HT1080 (cell line): ENCODE data around the gene HLA-DQB2. TPM values are rescaled to one million over a fixed set of nuclear protein-coding genes. Genes with fewer than 3 reads are reported as not detected.
"Not testable (repeated sequence)": the region's sequence is repeated elsewhere in the genome, so short reads cannot be mapped to it uniquely, and the experiment has no call there.

Experiments
- DNase-seq: peaks from one replicate; pipeline ENCODE4 v3.0.0-alpha.2; 2015; ENCODE audit warnings: low read depth
- polyA plus RNA-seq, 2 experiments: library from polyadenylated mRNA; depleted of rRNA; stranded (reverse); fragments of >200 nt; gene quantifications; 2 replicates each; pipeline ENCODE4 v1.2.3, GENCODE V29; 2015
- total RNA-seq: library from RNA; depleted of rRNA; stranded (reverse); fragments of >200 nt; shearing (Covaris generic); gene quantifications from 2 replicates; pipeline ENCODE4 v1.2.3, GENCODE V29; 2014; rRNA removed

The HLA-DQB2 gene
- total RNA-seq = not detected in 2 replicates
- polyA plus RNA-seq (2015; cell fraction: cytosol; rRNA removed) = not detected in 2 replicates
- polyA plus RNA-seq (2015; cell fraction: nucleus; rRNA removed) = not detected in 2 replicates

DNA sequence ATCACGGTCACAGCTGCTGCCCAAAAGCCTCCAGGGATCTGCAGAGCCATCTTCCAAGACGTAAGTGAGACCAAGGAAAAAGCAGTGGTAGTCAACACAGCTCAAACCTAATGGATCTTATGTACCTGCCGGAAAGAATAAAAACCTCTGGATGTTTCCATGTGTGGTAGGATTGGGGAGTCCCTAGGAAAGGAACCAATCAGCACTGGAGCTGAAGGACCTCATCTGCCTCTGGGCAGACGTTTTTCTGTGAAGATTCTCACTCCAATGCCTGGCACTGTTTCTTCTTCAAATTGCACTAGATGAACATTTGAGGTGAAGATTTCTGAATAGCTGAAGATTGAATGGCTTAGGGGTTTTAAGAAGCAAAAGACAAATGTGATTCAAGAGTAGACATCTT lies at the start of gene HLA-DQB2:
Gene HLA-DQB2, minus strand, starts transcription at position 112 of the 400 bp plus-strand sequence. Its CDS starts 62 bp downstream, at position 50.
- DNase-seq = no peak

DNA sequence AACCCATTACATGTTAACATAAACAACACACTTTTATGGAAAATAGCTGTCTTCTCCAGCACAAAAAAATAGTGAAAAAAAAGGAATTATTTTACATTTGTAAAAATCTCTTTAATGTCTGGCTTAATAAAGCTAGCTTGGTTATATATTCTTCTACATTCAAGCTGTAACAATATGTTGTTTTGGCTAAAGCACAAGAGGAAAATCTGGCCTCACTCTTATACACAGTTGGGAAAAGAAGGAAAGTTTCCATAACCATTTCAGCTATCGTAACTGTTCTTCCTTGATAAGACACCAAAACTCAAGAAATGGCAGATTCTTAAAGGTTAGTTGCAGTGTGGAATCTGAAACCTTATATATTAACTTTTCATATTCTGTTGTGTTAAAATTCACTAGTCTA lies 45.8 kb upstream of the HLA-DQB2 start:
- DNase-seq = no peak

DNA sequence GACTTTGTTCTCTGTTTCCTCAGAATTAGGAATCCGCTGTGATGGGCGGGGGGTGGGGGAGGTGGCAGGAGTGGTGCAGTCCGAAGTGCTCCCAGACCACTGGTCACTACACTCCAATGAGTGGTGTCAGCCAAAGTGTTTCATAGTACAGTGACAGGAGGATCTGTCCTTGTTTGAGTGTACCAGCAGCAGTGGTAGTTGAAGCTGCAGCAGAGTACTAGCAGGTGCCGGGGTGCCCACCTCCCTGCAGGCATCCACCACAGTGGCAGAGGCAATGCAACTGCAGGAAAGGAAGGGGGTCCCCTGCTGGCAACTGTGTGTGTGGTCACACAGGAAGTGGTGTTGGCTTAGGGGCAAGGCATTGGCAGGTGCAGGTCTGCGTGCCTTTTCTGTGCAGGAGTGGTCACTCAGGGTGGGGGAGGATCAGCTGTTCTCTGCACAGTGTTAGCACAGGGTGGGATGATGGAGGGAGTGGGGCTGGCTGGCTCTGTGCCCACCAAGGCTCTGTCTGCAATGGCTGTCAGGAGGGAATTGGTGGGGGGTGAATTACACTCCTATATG lies 43.8 kb upstream of the HLA-DQB2 start:
- no peak for DNase-seq

DNA sequence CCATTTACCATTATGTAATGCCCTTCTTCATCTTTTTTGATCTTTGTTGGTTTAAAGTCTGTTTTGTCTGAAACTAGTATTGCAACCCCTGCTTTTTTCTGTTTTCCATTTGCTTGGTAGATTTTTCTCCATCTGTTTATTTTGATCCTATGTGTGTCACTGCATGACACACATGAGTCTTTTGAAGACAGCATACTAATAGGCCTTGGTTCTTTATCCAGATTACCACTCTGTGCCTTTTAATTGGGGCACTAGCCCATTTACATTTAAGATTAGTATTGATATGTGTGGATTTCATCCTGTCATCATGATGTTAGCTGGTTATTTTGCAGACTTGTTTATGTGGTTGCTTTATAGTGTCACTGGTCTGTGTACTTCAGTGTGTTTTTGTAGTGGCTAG lies 42.1 kb upstream of the HLA-DQB2 start:
- DNase-seq = not testable (repeated sequence)

DNA sequence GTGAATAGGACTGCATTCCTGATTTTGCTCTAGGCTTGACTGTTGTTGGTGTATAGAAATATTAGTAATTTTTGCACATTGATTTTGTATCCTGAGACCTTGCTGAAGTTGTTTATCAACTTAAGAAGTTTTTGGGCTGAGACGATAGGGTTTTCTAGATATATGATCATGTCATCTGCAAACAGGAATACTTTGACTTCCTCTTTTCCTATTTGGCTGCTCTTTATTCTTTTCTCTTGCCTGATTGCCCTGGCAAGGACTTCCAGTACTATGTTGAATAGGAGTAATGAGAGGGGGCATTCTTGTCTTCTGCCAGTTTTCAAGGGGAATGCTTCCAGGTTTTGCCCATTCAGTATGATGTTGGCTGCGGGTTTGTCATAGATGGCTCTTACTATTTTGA lies 40.1 kb upstream of the HLA-DQB2 start:
- no peak for DNase-seq

DNA sequence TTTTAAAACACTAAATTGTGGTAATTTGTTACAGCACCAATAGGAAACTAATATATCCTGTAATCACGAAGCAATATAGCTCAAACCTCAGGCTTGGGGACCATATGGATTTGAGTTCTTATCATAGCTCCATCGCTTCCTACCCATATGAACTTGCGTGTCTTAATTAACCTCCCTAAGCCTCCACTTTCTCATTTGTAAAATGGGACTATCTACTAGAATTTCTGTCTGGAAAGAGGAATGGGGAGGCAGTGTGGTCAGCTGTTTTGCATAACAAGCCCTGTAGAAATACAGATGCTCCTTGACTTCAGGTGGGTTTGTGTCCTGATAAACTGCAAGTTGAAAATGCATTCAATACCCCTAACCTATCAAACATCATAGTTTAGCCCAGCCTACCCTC lies 36.4 kb upstream of the HLA-DQB2 start:
- no peak for DNase-seq

DNA sequence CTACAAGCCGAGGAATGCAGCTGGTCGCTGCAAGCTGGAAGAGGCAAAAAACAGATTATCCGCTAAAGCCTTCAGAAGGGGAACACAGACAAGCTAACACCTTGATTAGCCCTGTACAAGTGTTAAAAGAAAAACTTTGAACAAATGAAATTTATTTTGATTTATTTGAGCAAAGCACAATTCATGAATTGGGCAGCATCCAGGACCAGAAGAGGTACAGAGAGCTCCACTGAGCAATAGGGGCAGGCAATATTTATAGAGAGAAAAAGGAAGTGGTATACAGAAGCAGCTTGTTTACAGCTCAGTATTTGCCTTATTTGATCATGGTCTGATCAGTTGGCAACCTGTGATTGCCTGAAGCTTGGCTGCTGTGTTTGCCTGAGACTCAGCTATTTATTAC lies 35.8 kb upstream of the HLA-DQB2 start:
- DNase-seq = no peak

DNA sequence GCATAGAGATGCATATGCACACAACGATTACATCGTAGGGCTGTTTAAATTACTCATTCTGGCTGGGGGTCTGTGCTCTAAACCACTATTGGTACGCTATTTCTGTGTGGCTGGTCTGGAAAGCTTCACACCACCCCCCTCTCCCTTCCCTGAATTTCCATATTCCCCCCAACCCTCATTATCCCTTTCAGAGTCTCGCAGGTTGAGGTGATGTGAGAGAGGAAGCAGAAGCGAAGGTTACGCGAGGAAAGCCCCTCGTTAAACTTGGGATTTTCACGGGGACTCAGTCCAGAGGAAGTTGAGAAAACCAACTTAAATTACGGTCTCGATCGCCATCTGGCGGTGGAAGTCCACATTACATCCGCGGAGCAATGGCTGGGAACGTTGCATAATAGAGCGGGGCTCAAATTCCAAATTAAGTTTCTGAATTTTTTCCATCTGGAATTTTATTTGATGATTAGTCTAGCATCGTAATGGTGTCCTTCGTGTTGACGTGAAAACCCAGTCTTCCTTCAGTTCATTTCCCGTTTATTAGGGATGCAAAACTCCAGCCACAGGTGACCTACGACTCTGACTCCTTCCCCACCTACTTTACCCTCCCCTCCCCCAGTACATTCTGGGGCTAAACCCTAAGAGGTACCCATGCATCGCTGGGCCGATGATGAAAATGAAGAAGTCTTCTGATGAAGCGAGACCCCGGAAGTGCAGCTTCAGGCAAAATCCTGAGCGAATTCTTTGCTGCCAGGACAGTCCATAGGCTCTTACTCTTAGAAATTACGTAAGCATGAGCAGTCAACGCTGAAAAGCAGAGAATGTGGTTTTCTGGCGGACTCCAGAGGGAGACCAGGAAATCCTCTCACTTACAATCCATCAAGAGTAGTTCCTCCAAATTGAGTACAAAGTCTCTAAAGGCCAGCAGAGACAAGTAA lies 33.8 kb upstream of the HLA-DQB2 start:
- no peak for DNase-seq

DNA sequence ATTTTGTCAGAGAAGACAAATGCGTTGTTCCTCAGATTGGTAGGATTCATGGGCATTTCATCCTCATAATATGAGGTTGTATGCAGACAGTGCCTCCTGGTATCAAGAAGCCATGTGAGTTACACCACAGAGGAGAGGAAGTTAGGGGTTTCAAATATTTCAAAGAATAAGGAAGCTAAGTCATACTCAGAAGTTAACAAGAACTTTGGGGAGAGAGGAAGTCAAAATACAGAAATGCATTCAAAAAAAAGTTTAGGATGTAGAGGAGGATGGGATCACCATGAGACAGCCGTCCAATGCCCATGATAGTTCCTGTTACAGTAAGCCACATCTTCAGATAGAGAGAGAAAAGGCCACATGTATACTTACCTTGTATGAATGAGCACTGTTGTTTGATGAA lies 31.2 kb upstream of the HLA-DQB2 start:
- DNase-seq = no peak

DNA sequence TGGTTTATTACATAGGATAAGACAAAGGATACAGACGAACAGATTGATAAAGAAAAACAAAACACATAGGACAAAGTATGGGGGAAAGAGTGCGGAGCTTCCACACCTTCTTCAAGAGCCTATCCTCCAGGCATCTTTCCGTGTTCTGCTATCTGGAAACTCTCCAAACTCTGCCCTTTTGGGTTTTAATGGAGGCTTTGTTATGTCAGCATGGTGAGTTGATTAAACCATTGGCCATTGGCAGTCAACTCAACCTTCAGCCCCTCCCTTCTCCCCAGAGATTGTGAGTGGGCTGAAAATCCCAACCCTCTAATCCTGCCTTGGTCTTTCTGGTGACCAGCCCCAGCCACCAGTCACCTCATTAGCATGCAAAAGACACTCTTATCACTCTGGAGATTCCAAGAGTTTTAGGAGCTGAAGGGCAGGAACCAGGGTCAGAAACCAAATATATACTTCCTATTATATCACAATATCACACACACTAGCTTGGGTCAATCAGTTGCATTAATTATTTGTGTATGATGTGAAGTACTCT lies 29.6 kb upstream of the HLA-DQB2 start:
- no peak for DNase-seq

DNA sequence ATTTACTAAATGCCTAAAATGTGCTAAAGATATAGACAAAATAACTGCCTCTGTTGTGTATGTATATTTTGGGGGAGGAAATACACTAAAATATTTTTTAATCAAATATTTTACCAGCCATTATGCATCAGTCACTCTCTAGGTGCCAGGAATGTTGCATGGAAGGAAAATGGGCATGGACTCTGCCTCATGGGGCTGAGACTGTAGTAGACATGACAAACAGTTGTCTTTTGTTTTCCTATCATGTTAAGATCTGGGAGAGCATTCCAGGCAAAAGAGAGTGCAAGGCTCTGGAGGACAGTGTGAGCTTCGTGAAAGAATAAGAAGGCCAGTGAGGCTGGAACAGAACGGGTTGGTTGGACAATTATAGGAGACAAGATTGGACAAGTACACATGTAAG lies 27.0 kb upstream of the HLA-DQB2 start:
- peak; percentile 42 for DNase-seq

DNA sequence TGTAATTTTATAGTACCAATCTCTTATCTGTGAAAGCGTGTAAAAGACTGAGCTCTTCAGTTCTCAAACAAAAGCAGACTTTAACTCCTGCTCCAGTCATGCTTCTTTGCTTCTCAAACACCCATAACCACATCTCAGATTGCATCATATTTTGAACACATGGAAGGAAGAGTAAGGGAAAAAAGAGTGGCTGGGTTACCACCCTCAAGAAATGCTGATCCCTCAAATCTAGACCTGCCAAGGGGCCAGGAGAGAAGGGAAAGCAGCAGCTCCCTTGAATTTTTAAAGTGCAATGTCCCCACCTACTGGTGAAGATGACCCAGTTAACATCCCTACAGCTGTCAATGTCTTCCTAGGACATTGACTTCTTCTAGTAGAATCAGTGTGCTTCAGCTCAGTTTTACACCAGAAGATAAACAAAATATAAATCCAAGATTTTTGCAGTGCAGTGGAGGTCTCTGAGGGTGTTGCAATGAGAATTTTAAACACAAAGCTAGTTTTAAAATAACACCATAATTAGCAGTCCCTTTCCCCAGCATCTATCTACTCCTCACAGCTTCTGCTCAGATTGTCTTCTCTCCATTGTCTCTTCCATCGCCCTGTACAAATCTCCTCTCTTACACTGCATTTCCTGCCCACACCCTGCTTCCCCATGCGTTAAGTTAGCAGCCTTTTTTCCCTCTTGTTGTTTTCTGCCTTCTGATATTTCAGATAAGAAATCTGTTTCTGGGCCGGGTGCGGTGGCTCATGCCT lies 22.6 kb upstream of the HLA-DQB2 start:
- DNase-seq = peak; percentile 52

DNA sequence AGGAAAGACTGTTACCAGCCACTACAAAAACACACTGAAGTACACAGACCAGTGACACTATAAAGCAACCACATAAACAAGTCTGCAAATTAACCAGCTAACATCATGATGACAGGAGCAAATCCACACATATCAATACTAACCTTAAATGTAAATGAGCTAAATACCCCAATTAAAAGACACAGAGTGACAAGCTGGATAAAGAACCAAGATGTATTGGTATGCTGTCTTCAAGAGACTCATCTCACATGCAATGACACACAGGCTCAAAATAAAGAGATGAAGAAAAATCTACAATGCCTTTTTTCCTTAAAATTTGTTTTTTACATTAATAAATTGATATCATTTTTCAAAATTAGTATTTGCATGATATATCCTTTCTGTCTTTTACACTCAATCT lies 19.6 kb upstream of the HLA-DQB2 start:
- not testable (repeated sequence) for DNase-seq

DNA sequence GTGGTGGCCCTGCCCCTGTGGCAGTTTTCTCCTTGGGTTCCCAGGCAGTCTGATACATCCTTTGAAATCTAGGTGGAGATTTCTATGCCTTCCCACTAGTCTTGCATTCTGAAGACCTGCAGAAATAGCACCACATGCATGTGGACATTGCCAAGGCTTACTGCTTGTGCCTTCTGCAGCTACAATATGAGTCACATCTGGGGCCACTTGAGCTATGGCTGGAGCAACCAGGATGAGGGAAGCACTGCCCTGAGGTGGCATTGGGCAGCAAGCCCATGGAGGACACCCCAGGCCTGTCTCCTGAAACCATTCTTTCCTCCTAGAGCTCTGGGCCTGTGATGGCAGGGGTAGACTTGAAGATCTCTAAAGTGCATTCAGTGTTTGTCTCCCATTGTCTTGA lies 15.7 kb upstream of the HLA-DQB2 start:
- no peak for DNase-seq

DNA sequence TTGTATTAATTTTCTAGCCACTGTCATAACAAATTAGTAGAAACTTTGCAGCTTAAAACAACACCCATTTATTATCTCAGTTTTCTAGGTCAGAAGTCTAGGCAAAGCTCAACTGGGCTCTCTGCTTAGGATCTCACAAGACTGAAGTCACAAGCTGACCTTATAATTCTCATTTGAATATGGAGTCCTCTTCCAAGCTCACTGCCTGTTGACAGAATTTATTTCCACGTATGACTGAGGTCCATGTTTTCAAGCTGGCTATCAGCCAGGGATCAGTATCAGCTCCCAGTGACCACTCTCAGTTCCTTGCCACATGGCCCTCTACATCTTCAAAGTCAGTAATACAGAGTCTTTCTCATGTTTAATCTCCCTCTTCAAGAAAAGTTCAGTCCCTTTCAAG lies 11.7 kb upstream of the HLA-DQB2 start:
- DNase-seq = no peak

DNA sequence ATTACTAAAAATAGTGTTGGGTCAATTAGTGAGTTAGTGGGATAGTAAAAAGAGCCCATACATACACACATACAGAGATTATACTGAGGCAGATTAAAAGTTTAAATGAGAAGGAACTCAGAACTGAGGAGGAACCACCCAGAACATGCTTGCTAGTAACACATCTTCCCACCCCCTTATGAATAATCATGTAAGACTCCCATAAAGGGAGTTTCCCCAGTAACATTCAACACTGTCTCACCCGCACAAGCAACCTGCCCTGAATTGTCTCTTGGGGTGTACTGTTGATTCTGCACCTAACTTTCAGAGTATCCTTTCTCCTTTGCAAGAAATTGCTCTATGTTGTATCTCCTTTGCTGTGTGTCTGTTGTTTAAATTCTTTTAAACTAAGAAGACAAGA lies 11.1 kb upstream of the HLA-DQB2 start:
- DNase-seq = no peak

DNA sequence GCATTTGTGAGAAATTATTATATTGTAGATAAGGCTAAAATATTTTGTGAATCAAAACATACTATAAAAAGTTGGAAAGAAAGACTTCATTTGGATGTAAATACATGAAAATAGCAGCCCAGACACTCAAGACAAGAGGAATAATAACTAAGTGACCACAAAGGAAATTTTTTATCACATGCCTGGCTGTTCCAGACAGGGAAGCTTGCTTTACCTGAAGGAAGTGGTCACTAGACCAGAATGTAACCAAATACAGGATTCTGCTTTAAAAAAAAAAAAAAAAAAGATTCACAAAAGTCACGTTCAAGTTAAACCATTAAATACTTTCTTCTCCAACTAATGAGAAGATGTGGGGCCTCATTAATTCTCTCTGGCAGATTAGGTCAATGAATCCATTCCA lies 9.3 kb upstream of the HLA-DQB2 start:
- peak; percentile 24 for DNase-seq

DNA sequence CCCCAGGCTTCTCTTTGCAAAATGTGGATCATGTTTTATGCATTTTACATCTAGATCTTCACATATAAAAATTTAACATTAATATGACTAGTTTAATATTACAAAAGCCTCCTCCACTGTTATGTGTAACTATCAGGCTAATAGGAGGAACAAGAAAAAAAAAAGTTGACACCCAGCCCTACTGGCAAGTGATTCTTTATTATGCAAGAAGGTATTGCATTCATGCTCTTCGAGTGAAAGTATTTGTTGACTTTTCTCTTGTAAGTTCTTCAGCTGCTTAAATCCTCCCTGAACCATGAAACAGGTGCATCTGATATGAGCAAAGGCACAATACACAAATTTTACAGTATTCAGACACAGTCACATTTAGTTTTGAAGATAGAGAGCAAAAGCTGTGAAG lies 716 bp upstream of the HLA-DQB2 start:
- DNase-seq = no peak

DNA sequence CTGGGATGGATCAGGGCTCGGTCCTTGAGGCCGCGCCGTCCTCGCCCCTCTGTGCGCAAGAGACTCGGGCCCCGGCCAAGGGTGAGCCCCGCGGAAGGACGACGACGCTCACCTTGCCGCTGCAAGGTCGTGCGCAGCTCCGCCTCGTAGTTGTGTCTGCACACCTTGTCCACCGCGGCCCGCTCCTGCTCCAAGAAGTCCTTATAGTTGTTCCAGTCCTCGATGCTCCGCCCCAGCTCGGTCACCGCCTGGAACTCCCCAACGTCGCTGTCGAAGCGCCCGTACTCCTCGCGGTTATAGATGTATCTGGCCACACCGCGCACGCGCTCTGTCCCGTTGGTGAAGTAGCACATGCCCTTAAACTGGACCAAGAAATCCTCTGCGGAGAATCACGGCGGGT lies 1.8 kb downstream of the HLA-DQB2 start:
- DNase-seq = no peak

DNA sequence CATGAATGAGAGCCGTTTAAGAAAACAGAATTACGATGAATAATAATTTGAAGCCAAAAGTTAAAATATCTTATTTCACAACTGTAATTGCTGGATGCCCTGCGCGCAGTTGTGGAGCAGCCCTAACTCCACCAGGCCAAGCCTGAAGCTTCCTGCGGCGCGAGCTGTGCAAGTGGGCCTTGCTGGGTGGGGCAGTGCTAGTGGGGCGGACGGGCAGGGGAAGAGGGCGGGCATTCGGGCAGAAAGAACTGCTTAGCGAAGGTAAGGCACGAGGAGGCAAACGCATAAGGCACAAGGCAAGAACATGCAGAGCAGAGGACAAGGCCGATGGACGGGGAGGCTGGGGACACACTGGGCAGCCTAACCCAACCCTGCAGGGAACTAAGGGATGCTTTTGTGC lies 2.3 kb downstream of the HLA-DQB2 start:
- no peak for DNase-seq

DNA sequence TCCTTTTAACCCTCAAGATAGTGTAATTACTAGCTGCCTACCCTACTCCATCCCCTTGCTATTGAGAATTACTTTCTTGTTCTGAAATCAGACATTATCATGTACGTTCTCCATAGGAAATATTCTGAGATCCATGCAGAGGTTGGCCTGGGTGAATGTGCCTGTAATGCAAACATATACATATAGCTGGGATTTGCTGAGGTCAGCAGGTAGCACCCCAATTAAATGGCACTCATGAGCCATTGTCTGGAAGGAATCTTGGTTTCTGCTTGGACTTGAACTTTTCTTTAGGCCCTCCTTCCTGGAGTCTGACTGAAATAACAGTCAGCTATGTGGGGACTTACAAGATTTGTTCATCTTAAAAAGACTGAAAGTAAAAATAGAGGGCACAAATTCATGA lies 3.7 kb downstream of the HLA-DQB2 start:
- no peak for DNase-seq

DNA sequence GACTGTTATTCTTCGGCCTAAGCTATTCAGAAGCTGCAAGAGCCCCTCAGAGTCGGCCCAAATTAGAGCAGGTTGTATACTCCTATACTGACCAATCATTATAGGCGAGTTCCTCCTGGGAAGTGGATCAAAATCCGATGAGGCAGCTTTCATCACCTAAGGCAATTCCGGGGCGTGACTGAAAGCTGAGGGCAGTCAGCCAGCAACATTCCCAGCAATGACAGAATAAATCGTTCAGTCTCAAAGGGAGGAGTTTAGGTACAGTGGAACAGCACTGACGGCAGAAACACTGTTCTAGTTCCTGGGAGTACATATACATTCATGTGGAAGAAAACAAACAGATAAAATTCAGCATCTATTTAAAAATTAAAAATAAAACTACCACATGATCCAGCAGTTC lies 10.8 kb downstream of the HLA-DQB2 start:
- no peak for DNase-seq
